ENCODE results near the gene STK39.

The STK39 gene

DNA sequence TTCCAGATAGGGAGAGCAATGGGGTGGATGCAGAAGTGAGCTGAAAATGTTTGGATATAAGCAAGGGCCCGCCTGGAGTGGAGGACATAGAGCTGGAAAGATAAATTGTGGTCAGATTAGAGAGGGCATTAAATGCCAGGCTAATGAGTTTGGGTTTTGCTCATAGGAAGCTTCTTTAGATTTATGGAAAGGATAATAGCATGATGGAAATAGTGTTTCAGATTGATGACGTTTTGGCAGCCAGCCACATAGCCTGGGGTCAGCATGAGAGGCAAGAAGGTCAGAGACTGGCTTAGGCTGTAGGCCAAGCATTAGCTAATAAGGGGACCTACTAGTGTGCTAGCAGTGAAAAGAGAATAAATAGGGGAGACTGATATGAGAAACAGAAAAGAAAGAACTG is 321.6 kb downstream of the STK39 start:
- DNase-seq (ENCODE audit: low read depth): no peak

DNA sequence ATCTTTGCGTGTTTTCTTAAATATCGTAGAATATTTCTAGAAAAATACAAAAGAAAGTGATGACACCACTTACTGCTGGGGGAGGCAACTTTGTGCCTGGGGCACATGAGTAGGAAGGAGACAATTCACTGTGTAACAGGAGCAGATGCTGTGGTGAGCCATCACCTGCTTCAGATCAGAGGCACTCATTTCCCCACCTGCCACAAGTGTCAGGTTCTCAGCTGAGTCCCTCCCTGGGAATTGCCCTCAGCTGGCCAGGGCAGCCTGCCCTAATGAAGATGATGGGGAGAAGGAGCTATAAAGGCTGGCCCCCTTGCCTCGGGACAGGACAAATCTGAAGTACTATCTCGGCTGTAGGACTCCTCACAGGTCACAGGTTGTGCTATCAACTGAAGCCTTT is 322.8 kb downstream of the STK39 start:
- DNase-seq (ENCODE audit: low read depth): no peak

DNA sequence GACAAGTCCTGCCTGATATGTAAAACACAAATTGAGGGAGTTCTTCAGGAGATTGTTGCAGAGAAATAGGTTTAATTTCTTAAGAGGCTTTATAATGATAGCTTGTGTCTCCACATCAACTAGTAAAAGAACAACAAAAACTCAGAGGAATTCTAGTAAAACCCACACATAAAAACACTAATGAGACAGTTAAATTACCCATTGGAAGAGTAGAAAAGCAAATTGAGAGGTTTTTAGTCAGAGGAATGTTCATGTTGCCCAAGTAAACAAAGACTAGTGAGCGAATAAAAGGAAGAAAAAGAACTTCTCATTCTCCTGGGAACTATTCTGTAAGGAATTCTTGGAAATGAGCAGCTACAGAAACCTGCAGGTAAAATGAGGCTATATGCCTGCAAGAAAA is 330.6 kb downstream of the STK39 start:
- no peak for DNase-seq (ENCODE audit: low read depth)

DNA sequence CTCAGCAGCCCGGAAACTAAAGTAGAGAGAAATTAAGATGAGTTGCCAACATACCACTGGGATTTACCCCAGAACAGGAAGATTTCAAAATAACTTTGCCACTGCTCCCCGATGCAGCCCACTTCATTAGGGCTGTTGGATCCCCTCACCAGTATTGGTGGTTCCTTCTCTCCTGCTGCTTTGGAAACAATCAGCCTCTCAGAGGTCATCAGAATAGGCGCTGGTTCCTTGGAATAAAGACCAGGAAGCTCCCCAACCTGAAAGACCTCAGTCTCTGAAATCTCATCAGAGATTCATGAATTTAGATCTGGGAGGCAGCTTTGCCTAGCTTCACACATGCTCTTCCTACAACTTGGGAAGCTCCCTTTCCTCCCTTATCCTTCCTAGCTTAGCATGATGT is 332.4 kb downstream of the STK39 start:
- no peak for DNase-seq (ENCODE audit: low read depth)

DNA sequence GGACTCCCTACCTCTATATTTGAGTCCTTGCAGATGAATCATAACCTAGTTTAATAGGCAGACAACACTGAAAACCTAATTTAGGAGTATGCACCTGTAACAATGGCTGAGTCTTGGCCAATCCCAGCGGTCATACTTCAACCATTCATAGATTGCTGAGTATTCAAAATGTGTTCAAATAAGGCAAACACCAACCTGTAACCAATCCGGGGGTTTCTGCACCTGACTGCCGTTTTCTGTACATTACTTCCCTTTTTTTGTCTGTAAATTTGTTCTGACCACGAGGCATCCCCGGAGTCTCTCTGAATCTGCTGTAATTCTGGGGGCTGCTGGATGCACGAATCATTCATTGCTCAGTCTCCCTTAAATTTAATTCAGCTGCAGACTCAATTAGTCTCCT is 338.6 kb downstream of the STK39 start:
- no peak for DNase-seq (ENCODE audit: low read depth)

DNA sequence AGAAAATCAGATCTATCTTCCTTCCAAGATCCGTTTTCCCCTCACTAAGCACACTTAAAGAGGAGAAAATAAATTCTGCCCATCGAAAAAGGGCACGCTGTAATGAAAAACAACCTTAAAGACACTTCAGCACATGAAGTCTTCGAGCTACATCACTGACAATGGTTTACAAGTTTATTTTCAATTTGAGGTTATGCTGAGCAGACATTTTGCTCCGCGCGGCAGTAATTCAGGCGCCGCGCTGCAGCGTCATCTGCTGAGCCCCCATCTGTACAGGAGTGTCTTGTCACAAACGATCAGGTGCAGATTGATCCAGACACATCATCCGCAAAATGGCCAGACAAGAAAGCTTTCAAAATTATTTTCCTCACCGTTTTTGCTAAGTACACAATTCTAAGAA is 341.7 kb downstream of the STK39 start:
- DNase-seq (ENCODE audit: low read depth): no peak
